RCC 7860 (cell line): ENCODE data around the gene PPP1R12C.
"Not testable (repeated sequence)": the region's sequence is repeated elsewhere in the genome, so short reads cannot be mapped to it uniquely, and the experiment has no call there.

Experiments used
- DNase-seq: peaks from one replicate; pipeline ENCODE4 v3.0.0-alpha.2; 2015; ENCODE audit warnings: low spot score
- FAIRE-seq: peaks from 2 replicates; lab custom pipeline; 2012; peaks lifted over from hg19 to GRCh38; lab: Jason Lieb, UNC

The PPP1R12C gene

GRCh38 chr19:55116859-55117662 lies at the start of gene PPP1R12C:
TSS of gene PPP1R12C (minus strand) at chr19:55117637. CDS start at chr19:55117543, 94 bp downstream.
- FAIRE-seq (no peak), DNase-seq (no peak)

GRCh38 chr19:55166530-55167268 lies 49.3 kb upstream of the PPP1R12C start, which contains the start of gene DNAAF3:
TSS of gene DNAAF3 (minus strand) at chr19:55166613. CDS start at chr19:55166413, 200 bp downstream.
- peak; percentile 87 for FAIRE-seq
- DNase-seq, result peak; percentile 90

GRCh38 chr19:55165952-55166529 lies 48.6 kb upstream of the PPP1R12C start:
- FAIRE-seq (no peak), DNase-seq (peak; percentile 53)

- DNase-seq, result no peak
- FAIRE-seq, result no peak
These were observed 44.3 kb upstream of the PPP1R12C start for GRCh38 chr19:55161571-55162322.

GRCh38 chr19:55160986-55161365 lies 43.5 kb upstream of the PPP1R12C start:
- DNase-seq, result no peak
- FAIRE-seq, result no peak

GRCh38 chr19:55160128-55160985 lies 42.9 kb upstream of the PPP1R12C start:
- FAIRE-seq (no peak), DNase-seq (peak; percentile 62)

GRCh38 chr19:55158848-55159749 lies 41.7 kb upstream of the PPP1R12C start:
- DNase-seq (no peak), FAIRE-seq (no peak)

GRCh38 chr19:55158423-55158822 lies 41.0 kb upstream of the PPP1R12C start:
- FAIRE-seq, result no peak

GRCh38 chr19:55157064-55157908 lies 39.8 kb upstream of the PPP1R12C start, which contains the start of gene TNNI3:
TSS of gene TNNI3 (minus strand) at chr19:55157732. CDS start at chr19:55157589, 143 bp downstream.
- DNase-seq, result no peak
- FAIRE-seq, result no peak

More at GRCh38 chr19:55158423-55158822, 41.0 kb upstream of the PPP1R12C start:
- DNase-seq, result no peak

- FAIRE-seq (no peak), DNase-seq (no peak)
These were observed 39.0 kb upstream of the PPP1R12C start for GRCh38 chr19:55156202-55157063.

GRCh38 chr19:55155784-55156183 lies 38.3 kb upstream of the PPP1R12C start:
- DNase-seq, FAIRE-seq: not testable (repeated sequence)

- no peak for DNase-seq
- no peak for FAIRE-seq
These were observed 36.3 kb upstream of the PPP1R12C start for GRCh38 chr19:55153652-55154264.

GRCh38 chr19:55152017-55152416 lies 34.6 kb upstream of the PPP1R12C start:
- FAIRE-seq, result no peak

GRCh38 chr19:55149078-55150003 lies 31.9 kb upstream of the PPP1R12C start, which contains the start of gene TNNT1:
TSS of gene TNNT1 (minus strand) at chr19:55149206. CDS start at chr19:55147157, 2,049 bp downstream.
- DNase-seq (no peak), FAIRE-seq (no peak)

More at GRCh38 chr19:55152017-55152416, 34.6 kb upstream of the PPP1R12C start:
- DNase-seq, result no peak
